ENCODE data around the gene THRAP3.

Gene THRAP3

DNA sequence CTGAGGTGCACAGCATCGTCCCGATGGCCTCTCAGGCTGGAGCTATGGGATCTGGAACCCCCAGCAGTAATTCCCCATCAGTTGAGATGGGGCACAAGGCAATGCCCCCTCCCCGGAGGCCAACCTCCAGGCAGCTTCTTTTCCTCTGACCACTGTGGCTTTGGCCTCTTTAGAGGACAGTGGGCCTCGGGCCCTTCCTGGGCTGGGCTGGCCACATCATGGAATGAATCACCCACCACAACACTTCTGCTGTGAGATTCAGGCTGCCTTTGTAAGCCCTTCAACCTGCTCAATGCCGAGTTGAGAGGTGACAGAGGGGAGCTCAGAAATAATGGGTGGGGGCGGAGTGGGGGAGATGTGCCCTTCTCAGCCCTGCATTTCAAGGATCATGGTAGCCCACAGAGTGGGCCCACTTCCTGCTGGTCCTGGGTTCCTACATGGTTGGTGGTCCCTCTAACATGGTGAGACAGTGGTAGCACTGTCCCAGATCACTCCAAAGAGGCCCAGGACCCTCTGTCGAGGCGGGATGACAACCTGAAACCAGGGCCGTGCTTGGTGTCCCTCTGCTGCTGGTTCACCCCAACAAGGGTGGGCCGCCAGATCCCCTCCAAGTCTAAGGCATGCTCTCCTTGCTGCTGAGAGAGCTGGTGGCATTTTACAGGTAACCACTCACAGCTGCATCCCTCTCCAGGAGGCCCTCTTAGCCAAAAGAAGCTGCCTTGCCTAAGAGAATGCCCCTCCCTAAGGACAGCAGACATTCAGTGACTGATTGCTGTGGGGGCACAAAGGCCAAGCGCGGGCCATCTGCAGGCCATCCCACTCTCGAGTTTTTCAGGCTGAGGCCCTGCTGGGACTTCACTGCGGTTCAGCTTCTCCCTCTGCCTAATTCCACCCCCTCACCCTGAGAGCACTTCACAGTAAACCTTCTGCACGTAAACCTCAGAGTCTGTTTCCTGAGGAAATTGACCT is 129.0 kb downstream of the THRAP3 start:
- DNase-seq (ENCODE audit: low read depth in 2 of 2): no peak

GRCh38 chr1:36354486-36354885 is 130.2 kb downstream of the THRAP3 start:
- no peak for DNase-seq (ENCODE audit: low read depth in 2 of 2)

Data from activated CD8-positive, alpha-beta memory T cell treated with anti-CD3 and anti-CD28 coated beads for 4 hours (primary cell).